IgD-negative memory B cell (primary cell): ENCODE measurements around the gene ARHGAP6. TPM values are rescaled to one million over a fixed set of nuclear protein-coding genes. Genes with fewer than 3 reads are reported as not detected.
A peak's percentile ranks its signal among the peaks of the same experiment; 100 is the strongest.

Experiments
- H3K27ac Mint-ChIP-seq, 3 donors: one replicate each; pipeline ENCODE4 v1.8.0; 2020 to 2022; ENCODE audit warnings: mild to moderate bottlenecking in 3 of 3, mixed read lengths in 3 of 3, moderate library complexity in 1 of 3
- H3K27me3 Mint-ChIP-seq: one replicate; pipeline ENCODE4 v1.8.0; 2021; ENCODE audit warnings: mixed read lengths
- H3K36me3 Mint-ChIP-seq: one replicate; pipeline ENCODE4 v1.8.0; 2020; ENCODE audit warnings: mild to moderate bottlenecking, mixed read lengths
- H3K4me1 Mint-ChIP-seq, 3 donors: one replicate each; pipeline ENCODE4 v1.8.0; 2020 to 2022; ENCODE audit warnings: mixed read lengths in 3 of 3, mild to moderate bottlenecking in 1 of 3
- H3K4me3 Mint-ChIP-seq, 4 donors: one replicate each; pipeline ENCODE4 v1.8.0; 2020 to 2022; ENCODE audit warnings: mild to moderate bottlenecking in 4 of 4, mixed read lengths in 4 of 4, moderate library complexity in 3 of 4
- H3K9me3 Mint-ChIP-seq, 3 donors: one replicate each; pipeline ENCODE4 v1.8.0; 2020 to 2021; ENCODE audit warnings: mixed read lengths in 3 of 3, mild to moderate bottlenecking in 1 of 3
- polyA plus RNA-seq: library from polyadenylated mRNA; unstranded; fragments of 300-500 nt; fragmentation: Illumina TruSeq; gene quantifications from one replicate; pipeline ENCODE4 v1.2.3, GENCODE V29; 2021

Gene ARHGAP6
- polyA plus RNA-seq, 1 donor from 2014 or later = 0.97 TPM

- peaks cover 0 to 5% (median 0%) of the 10 kb centered on the region in 3 donors for H3K4me1 Mint-ChIP-seq
- H3K9me3 Mint-ChIP-seq = peaks cover 0 to 4% (median 2%) of the 10 kb centered on the region in 3 donors
- H3K4me3 Mint-ChIP-seq = no peak overlapping the region
- no peaks in the 10 kb centered on the region for H3K27me3 Mint-ChIP-seq
- no peak overlapping the region for H3K27ac Mint-ChIP-seq
- H3K36me3 Mint-ChIP-seq = peaks cover 5% of the 10 kb centered on the region
Measured at GRCh38 chrX:11409957-11410356, 255.8 kb downstream of the ARHGAP6 start.

- H3K9me3 Mint-ChIP-seq = peaks cover 0 to 4% (median 2%) of the 10 kb centered on the region in 3 donors
- H3K27ac Mint-ChIP-seq = peak overlapping the region in 1 of 3 donors; percentile 64
- H3K27me3 Mint-ChIP-seq = no peaks in the 10 kb centered on the region
- peaks cover 5% of the 10 kb centered on the region for H3K36me3 Mint-ChIP-seq
- H3K4me3 Mint-ChIP-seq = no peak overlapping the region
- H3K4me1 Mint-ChIP-seq = peaks cover 0 to 5% (median 0%) of the 10 kb centered on the region in 3 donors
Measured at GRCh38 chrX:11408783-11409182, 256.9 kb downstream of the ARHGAP6 start.

GRCh38 chrX:11408109-11408405, 257.7 kb downstream of the ARHGAP6 start:
- Mint-ChIP-seq H3K4me3 (no peak overlapping the region), H3K27me3 (no peaks in the 10 kb centered on the region), H3K9me3 (peaks cover 0 to 4% (median 2%) of the 10 kb centered on the region in 3 donors), H3K27ac (no peak overlapping the region), H3K36me3 (peaks cover 5% of the 10 kb centered on the region), H3K4me1 (peaks cover 0 to 5% (median 0%) of the 10 kb centered on the region in 3 donors)

- H3K27ac Mint-ChIP-seq = no peak overlapping the region
- no peak overlapping the region for H3K4me3 Mint-ChIP-seq
- peaks cover 0 to 5% (median 0%) of the 10 kb centered on the region in 3 donors for H3K4me1 Mint-ChIP-seq
- peaks cover 3% of the 10 kb centered on the region for H3K36me3 Mint-ChIP-seq
- no peaks in the 10 kb centered on the region for H3K27me3 Mint-ChIP-seq
- H3K9me3 Mint-ChIP-seq = peaks cover 0 to 4% (median 2%) of the 10 kb centered on the region in 3 donors
Measured at GRCh38 chrX:11407331-11408108, 258.2 kb downstream of the ARHGAP6 start.

DNA sequence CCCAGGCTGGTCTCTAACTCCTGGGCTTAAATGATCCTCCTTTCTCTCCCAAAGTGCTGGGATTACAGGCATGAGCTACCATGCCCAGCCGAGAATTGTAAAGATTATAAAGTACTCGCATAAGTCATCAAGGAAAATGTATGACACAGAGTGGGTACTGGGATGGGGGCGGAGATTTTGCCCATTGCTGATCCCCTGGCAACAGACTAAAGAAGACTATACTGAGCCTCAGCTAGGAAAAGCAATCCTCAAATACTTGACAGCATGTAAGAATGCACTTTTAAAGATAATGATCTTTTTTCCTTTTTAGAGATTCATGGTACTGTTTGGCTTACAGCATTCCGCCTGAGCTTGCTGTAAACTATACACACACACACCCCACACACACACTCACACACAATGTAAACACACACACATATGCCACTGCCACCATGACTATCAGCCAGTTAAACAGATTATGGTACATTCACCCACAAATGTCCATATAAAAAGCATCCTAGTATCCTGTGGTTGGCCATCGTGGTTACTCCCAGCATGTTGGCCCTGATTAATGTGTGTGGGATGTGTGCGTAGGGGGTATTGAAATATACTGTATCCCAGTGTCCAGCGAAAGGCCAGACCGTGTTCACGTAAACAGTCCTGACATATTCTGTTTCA, 259.5 kb downstream of the ARHGAP6 start:
- H3K4me3 Mint-ChIP-seq = no peak overlapping the region
- H3K36me3 Mint-ChIP-seq = peaks cover 3% of the 10 kb centered on the region
- H3K9me3 Mint-ChIP-seq = peaks cover 0 to 4% (median 2%) of the 10 kb centered on the region in 3 donors
- H3K4me1 Mint-ChIP-seq = peaks cover 0 to 5% (median 0%) of the 10 kb centered on the region in 3 donors
- H3K27ac Mint-ChIP-seq = no peak overlapping the region
- H3K27me3 Mint-ChIP-seq = no peaks in the 10 kb centered on the region

DNA sequence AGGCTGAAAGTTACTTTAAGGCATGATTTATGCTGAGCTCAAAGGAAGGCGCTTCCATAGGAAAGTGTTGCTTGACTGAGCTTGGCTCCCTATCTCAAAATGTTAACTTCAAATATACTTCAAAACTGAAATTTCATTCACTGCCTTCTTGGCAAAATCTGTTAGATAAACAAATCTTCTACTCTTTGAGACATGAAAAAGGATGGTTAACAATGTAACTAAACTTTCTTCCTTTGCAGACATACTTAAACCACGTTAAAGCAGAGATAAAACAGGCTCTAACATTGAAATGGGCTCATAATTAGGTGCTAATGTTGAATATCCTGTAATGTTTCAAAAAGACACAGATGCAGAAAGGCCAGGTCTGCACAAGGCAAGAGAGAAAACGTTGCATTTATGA, 262.1 kb downstream of the ARHGAP6 start:
- Mint-ChIP-seq H3K27ac (no peak overlapping the region), H3K27me3 (no peaks in the 10 kb centered on the region), H3K4me3 (no peak overlapping the region), H3K9me3 (peaks cover 0 to 2% (median 2%) of the 10 kb centered on the region in 3 donors), H3K36me3 (peaks cover 3% of the 10 kb centered on the region), H3K4me1 (peaks cover 0 to 5% (median 0%) of the 10 kb centered on the region in 3 donors)

DNA sequence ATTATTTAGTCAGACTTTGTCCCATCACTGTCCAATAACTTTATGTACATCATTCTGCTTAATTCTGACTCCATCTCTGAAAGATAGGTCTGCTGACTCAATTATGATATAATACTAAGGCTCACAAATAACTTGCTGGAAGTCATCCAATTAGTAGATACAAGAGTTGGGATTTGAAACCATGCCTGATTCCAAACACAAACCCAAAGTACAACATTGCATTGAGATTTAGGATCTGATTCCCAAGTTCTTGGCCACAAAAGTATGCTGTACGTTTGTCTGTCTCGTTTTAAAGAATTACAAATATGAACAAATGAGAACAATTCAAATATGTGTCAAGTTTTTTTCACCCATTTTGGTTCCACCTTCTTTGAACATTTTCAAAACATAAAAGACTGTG, 263.8 kb downstream of the ARHGAP6 start:
- no peaks in the 10 kb centered on the region for H3K27me3 Mint-ChIP-seq
- H3K36me3 Mint-ChIP-seq = no peaks in the 10 kb centered on the region
- H3K27ac Mint-ChIP-seq = no peak overlapping the region
- no peaks in the 10 kb centered on the region for H3K9me3 Mint-ChIP-seq
- H3K4me1 Mint-ChIP-seq = no peaks in the 10 kb centered on the region
- no peak overlapping the region for H3K4me3 Mint-ChIP-seq

GRCh38 chrX:11399489-11400094, 266.1 kb downstream of the ARHGAP6 start:
- Mint-ChIP-seq H3K27me3 (peaks cover 2% of the 10 kb centered on the region), H3K27ac (no peak overlapping the region), H3K4me1 (no peaks in the 10 kb centered on the region), H3K9me3 (no peaks in the 10 kb centered on the region), H3K36me3 (no peaks in the 10 kb centered on the region), H3K4me3 (no peak overlapping the region)

DNA sequence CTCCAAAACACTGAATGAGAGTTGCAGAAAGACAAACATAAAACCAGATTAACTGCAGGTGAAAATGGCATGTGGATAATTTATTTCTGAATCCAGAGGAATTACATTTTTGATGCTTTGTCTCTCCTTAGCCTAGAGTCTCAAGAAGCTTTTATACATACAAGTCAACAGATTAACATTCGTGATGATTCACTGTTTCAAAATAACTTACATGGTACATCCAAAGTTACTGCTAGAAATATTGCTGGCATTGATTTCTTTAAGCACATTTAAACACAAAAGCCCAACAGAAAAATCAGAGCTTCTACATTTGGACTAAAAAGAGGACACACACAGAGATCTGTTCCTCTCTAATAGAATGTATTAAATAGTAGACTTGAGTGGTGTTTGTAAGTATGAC, 266.9 kb downstream of the ARHGAP6 start:
- Mint-ChIP-seq H3K27ac (no peak overlapping the region), H3K4me3 (no peak overlapping the region), H3K27me3 (peaks cover 3% of the 10 kb centered on the region), H3K36me3 (no peaks in the 10 kb centered on the region), H3K9me3 (no peaks in the 10 kb centered on the region), H3K4me1 (no peaks in the 10 kb centered on the region)

- peaks cover 3% of the 10 kb centered on the region for H3K27me3 Mint-ChIP-seq
- no peak overlapping the region for H3K27ac Mint-ChIP-seq
- H3K4me1 Mint-ChIP-seq = no peaks in the 10 kb centered on the region
- H3K4me3 Mint-ChIP-seq = no peak overlapping the region
- no peaks in the 10 kb centered on the region for H3K9me3 Mint-ChIP-seq
- no peaks in the 10 kb centered on the region for H3K36me3 Mint-ChIP-seq
Measured at GRCh38 chrX:11398139-11398538, 267.6 kb downstream of the ARHGAP6 start.

GRCh38 chrX:11397680-11398079, 268.0 kb downstream of the ARHGAP6 start:
- no peaks in the 10 kb centered on the region for H3K9me3 Mint-ChIP-seq
- H3K4me1 Mint-ChIP-seq = no peaks in the 10 kb centered on the region
- H3K27me3 Mint-ChIP-seq = peaks cover 3% of the 10 kb centered on the region
- H3K4me3 Mint-ChIP-seq = no peak overlapping the region
- no peak overlapping the region for H3K27ac Mint-ChIP-seq
- H3K36me3 Mint-ChIP-seq = no peaks in the 10 kb centered on the region

GRCh38 chrX:11395859-11396258, 269.9 kb downstream of the ARHGAP6 start:
- H3K36me3 Mint-ChIP-seq = no peaks in the 10 kb centered on the region
- no peak overlapping the region for H3K4me3 Mint-ChIP-seq
- H3K27me3 Mint-ChIP-seq = peaks cover 3% of the 10 kb centered on the region
- no peaks in the 10 kb centered on the region for H3K4me1 Mint-ChIP-seq
- H3K27ac Mint-ChIP-seq = no peak overlapping the region
- peaks cover 0 to 1% (median 0%) of the 10 kb centered on the region in 3 donors for H3K9me3 Mint-ChIP-seq

- Mint-ChIP-seq H3K27ac (no peak overlapping the region), H3K4me3 (no peak overlapping the region), H3K4me1 (no peaks in the 10 kb centered on the region), H3K36me3 (no peaks in the 10 kb centered on the region), H3K9me3 (peaks cover 0 to 1% (median 0%) of the 10 kb centered on the region in 3 donors), H3K27me3 (peaks cover 5% of the 10 kb centered on the region)
Measured at GRCh38 chrX:11393949-11394654, 271.6 kb downstream of the ARHGAP6 start.

DNA sequence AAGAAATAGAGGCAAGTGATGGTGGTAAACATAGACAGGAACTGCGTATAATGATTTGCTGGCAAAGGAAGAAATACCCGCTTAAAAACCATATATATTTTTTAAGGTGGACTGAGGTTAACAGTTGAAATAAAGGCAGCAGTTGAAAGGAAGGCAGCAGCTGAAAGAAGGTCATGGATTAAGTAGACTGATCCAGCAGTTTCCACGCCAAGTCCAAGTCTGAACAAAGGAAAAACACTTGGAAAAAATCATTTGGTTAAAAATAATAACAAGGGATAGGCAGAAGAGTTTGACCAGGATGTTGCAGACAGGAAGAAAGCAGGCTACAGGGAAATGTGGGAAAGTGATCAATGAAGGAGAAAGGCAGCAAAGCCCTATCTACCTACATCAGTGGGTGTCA, 278.9 kb downstream of the ARHGAP6 start:
- peaks cover 3 to 9% (median 8%) of the 10 kb centered on the region in 3 donors for H3K4me1 Mint-ChIP-seq
- H3K9me3 Mint-ChIP-seq = peaks cover 0 to 1% (median 0%) of the 10 kb centered on the region in 3 donors
- peak overlapping the region in 1 of 4 donors; percentile 58 for H3K4me3 Mint-ChIP-seq
- peaks cover 4% of the 10 kb centered on the region for H3K36me3 Mint-ChIP-seq
- H3K27ac Mint-ChIP-seq = no peak overlapping the region
- H3K27me3 Mint-ChIP-seq = peaks cover 2% of the 10 kb centered on the region

DNA sequence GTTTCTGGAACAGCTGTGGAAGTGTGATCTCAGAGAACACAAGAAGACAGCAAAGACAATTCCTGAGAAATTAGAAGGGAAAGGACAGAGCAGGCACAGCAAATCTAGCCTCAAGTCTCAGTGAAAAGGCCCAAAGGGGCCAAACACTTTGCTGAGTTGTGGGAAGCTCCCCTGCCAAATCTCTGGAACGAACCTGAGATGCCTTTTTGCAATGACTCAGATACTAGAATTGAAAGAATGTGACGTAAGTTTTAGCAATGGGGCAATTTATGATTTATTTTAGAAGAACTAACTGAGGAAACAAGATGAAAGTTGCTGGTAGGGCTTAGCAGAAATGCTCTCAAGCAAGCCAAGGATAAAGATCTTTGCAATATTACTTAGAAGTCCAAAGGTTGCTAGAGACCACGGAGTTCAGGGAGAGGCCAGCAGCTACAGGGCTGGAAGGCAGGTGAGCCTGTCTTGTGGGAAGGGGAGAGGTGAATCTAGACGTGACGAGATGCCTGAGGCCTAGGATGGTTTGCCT, 279.7 kb downstream of the ARHGAP6 start:
- Mint-ChIP-seq H3K27me3 (peaks cover 2% of the 10 kb centered on the region), H3K36me3 (peaks cover 4% of the 10 kb centered on the region), H3K4me1 (peaks cover 10 to 14% (median 14%) of the 10 kb centered on the region in 3 donors), H3K27ac (no peak overlapping the region), H3K4me3 (peak overlapping the region in 3 of 4 donors; percentile 58 to 87 (median 73)), H3K9me3 (no peaks in the 10 kb centered on the region)
